Midbrain (tissue), 1 donor: Measurements from ENCODE around the gene OR2M7.
A peak's percentile ranks its signal among the peaks of the same experiment; 100 is the strongest.
"Not testable (repeated sequence)": the region's sequence is repeated elsewhere in the genome, so short reads cannot be mapped to it uniquely, and the experiment has no call there.

Source experiments
- DNase-seq: peaks from one replicate; lab custom pipeline; 2025; lab: John Stamatoyannopoulos, UW

The OR2M7 gene, protein sequence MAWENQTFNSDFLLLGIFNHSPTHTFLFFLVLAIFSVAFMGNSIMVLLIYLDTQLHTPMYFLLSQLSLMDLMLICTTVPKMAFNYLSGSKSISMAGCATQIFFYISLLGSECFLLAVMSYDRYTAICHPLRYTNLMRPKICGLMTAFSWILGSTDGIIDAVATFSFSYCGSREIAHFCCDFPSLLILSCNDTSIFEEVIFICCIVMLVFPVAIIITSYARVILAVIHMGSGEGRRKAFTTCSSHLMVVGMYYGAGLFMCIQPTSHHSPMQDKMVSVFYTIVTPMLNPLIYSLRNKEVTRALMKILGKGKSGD

DNA sequence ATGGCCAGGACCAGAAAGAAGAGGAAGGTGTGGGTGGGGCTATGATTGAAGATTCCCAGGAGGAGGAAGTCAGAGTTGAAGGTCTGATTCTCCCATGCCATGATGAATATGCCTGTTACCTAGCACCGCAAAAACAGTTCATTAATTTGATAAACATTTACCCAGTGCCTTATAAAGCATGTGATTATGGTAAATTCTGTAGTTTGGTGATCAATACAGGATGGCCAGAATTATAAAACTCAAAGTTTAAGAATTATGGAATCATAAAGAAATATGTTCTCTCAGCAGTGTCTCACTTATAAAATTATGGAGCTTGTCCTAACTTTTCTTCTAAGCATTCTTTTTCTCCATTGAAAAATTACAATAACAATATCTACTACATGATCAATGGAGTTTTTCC is at the start of gene OR2M7:
Gene OR2M7 (minus strand): TSS at position 101 of the 400 bp plus-strand sequence. CDS start 0 bp downstream, at position 101.
- DNase-seq: no peak

DNA sequence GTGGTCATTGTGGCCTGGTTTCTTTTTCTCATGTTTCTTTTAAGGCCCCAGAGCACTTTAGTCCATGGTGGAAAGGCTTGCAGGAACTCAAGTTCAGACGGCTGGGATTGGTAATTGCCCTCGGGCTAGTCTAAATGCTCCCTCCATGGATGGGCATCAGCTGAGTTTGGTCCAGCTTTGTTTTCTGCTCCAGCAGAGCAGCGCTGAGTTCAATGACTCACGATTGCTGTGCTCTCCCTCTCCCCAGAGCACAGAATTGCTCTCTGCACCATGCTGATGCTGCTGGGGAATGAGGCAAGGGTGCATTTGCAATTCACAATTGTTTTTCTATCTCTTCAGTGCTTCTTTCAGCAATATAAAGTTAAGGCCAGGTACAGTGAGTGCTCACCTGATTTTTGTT is 49.4 kb upstream of the OR2M7 start:
- no peak for DNase-seq

DNA sequence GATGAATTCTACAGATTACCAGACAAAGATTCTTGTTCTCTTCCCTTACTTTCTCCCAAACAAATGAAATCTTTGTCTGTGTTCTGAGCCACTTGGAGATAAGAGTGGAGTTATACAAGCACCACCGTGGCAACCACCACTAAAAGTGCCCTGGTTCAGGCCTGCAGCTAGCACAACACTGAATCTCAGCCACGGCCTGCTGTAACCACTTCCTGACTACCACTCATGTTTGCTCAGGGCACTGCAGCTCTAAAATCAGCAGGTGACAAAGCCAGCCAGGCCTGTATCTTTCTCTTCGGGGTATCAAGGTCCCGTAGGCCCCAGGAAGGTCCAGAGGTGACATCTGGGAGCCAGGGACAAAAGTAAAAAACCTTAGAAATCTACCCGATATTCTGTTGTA is 48.0 kb upstream of the OR2M7 start:
- DNase-seq: no peak

DNA sequence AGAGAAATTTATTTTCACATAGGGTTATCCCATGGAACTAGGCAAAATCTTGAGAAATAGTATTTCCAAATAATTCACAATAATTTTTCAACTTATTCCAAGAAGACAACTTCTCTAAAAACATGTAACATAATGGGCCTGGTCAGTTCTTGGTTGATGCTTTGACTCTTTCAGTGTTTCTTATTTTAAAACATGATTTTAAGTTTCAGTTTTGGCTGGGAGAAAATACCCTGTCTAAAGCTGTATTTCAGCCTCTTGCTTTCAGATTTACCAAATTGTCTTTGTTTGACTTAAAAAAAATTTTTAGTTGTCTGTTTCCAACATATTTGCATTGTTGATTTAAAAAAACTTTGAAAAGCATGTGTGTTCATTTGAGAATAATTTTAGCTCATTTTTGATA is 42.2 kb upstream of the OR2M7 start:
- DNase-seq: no peak

DNA sequence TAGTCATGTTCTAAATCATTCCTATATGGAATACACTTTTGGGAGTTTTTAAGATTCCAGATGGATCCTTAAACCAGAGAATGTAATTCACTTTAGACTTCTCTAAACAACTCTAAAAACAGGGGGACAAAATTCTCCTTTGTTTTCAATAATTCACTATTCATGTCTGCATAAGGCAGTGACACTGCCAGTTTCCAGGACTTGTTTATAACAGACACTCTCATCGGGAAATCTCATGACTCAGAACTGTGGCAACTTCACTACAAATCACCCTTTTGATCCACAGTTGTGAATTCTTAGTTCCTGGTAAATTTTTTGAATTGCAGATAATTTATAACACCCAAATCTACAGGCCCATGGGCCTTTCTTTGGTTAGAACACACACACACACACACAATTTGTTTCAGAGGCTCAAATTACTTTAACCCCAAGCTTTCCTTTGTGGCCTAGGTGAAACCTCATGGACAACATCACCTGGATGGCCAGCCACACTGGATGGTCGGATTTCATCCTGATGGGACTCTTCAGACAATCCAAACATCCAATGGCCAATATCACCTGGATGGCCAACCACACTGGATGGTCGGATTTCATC is 36.9 kb upstream of the OR2M7 start, which contains the start of gene OR2T4:
Gene OR2T4 (plus strand): TSS at position 545 of the 595 bp plus-strand sequence. CDS start 0 bp downstream, at position 545.
- DNase-seq: peak; percentile 62

DNA sequence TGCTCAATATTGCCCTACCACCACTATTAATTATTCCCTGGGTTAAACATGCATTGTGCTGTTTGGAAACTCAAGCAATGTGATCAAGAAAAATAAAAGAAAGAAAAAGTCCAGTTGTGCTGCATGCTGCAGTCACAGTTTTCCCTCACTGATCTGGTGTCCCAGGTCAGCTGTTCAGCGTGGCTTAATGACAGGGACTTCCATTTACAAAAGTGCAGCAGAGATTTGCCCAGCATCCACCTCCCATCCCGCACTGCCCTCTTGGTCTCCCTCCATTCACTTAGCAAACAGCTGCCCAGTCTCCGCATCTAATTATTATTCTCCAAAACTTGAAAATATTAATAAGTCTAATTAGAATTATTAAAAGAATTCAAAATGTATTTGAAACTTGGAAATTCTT is 35.0 kb upstream of the OR2M7 start:
- DNase-seq: peak; percentile 18

DNA sequence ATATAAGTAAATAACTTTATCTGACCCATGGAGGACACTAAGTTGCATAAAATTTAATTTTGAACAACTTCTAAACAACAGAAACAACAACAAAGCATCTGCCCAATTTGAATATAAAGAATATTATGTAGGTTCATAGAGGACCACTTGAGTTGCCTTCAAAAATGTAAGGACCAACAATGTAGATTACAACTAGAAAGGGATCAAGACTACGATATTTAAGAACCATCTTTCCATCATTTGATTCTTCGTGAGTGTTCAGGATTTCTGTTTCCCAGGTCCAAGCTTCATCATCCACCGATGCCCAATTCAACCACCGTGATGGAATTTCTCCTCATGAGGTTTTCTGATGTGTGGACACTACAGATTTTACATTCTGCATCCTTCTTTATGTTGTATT is 24.1 kb upstream of the OR2M7 start, which contains the start of gene OR14C36:
Gene OR14C36 (plus strand): TSS at position 301 of the 400 bp plus-strand sequence. CDS start 0 bp downstream, at position 301.
- DNase-seq: no peak

DNA sequence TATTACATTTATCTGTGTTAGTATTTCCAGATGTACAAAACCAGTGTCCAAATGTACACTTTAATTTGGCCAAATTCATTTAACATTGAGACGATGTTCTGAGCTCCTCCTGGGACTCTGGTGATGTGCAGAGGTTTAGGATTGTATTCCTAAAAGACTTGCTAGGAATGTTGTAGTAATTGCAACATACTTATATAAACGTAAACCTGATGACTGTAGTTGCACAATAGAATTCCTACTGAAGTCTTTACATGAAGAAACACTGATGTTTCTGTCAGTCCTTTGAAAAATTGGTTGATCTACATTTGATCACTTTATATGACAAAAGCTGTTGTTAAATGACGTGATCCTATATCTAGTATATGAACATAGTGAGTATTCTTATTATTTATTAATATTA is 19.1 kb upstream of the OR2M7 start:
- no peak for DNase-seq

DNA sequence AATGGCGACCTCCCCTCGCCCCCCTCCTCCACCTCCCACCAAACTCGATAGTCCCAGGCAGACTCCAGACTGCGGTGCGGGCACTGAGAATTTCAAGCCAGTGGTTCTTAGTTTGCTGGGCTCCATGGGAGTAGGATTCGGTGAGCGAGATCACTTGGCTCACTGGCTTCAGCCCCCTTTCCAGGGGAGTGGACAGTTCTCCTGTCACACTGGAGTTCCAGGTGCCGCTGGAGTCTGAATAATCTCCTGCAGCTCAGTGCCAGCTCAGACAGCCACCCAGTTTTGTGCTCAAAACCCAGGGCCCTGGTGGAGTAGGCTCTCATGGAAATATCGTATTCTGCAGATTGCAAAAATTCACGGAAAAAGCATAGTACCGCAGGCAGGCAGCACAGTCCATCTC is 7.6 kb downstream of the OR2M7 start:
- no peak for DNase-seq

DNA sequence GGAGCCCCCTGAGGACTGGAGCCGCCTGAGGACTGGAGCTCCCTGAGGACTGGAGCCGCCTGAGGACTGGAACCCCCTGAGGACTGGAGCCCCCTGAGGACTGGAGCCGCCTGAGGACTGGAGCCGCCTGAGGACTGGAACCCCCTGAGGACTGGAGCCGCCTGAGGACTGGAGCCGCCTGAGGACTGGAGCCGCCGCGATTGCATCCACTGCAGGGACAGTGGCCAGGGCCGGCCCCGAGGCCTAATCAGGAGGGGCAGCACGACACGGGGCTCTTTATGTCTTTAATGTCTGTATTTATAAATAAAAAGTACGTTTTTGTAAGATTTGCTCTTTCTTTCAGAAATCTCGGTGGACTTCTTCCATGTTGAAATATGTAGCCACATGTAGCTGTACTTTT is 17.6 kb downstream of the OR2M7 start:
- DNase-seq: not testable (repeated sequence)

DNA sequence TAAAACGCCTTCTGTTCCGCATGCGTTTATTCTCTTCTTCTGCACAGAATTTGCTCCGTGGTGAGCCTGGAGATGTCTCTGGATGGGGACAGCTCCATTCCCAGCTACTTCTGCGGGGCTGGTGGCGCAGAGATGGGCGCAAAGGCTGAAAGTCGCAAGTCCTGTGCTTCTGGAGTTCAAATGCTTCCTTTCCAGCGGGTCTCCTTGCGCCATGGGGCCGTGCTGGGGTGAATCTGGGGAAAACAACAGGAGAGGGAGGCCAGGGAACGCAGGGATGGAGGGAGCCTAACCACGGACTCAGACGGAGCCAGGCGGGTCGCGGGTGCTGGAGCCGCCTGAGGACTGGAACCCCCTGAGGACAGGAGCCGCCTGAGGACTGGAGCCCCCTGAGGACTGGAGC is 18.3 kb downstream of the OR2M7 start:
- DNase-seq: no peak

DNA sequence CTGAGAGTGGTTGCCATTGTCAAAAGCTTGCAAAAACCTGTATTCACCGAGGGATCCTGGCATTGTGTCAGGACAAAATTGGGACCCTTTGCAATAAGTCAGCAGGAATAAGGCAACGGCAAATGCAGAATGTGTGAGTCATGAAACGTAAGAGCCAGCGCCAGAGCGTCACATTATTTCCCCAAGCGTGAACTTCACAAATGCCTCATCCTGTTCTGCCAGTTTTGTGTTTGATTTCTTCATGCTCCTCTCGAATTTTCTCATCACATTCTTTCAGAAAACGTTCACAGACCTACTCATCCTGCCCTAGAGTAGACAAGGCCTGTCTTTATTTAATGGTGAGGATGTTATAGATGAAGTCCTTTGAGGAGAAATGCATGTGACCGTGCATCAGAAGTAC is 18.7 kb downstream of the OR2M7 start:
- not testable (repeated sequence) for DNase-seq

DNA sequence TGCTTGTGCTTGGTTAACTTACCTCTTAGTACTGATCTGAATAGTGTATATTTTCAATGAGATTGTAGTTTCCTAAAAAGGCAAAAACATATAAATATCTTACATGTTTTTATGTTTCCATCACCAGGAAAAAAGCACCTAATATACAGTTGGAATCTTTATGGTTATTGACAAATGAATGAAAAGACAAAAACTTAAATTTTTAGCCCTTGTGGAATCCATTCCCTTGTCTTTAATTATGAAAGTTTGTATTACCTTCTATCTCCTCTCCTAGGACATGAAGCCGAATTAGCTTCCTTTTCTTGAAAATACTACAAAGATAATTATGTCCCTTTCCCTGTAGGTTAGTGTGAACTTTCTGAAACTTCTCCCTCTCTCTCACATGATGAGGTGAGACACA is 21.0 kb downstream of the OR2M7 start, which contains the start of gene OR2T12:
Gene OR2T12 (minus strand): TSS at position 101 of the 400 bp plus-strand sequence. CDS start 7,846 bp downstream, outside the sequence.
- no peak for DNase-seq

DNA sequence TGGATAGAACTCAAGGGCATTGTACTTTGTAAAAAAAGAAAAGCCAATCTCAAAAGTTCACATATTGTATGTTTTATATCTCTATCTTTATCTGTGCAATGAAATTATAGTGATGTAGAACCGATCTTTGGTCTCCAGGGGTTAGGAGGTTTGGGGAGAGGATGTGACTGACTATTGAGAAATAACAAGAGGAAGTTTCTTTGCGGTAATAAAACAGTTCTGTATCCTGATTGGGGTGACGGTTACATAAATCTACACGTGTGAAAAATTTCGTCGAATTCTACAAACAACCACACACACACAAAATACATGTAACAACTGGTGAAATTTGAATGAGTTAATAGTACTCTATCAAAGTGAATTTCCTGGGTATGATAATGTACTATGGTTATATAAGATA is 36.0 kb downstream of the OR2M7 start:
- no peak for DNase-seq

DNA sequence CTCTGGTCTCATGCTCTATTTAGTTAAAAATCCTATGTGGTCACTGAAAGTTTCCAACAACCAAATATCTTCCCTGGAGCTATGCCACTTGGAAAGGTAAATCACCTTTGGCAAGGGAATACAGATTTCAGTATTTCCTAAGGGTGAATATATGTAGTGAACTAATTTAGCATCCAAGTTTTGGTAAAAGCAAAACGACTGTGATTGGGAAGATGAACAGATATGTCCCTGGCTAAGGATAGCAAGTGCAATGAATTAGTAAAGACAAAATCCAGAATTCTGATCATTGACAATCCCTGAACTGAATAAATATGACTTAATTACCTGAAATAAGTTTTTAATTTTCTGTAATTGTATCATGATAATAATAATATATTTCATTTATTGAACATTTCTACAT is 46.5 kb downstream of the OR2M7 start, which contains the start of gene OR2T33:
Gene OR2T33 (minus strand): TSS at position 101 of the 400 bp plus-strand sequence. CDS start 4,162 bp downstream, outside the sequence.
- DNase-seq: no peak
